ENCODE measurements around the gene NNT.
"Not testable (repeated sequence)": the region's sequence is repeated elsewhere in the genome, so short reads cannot be mapped to it uniquely, and the experiment has no call there.

NNT gene

DNA sequence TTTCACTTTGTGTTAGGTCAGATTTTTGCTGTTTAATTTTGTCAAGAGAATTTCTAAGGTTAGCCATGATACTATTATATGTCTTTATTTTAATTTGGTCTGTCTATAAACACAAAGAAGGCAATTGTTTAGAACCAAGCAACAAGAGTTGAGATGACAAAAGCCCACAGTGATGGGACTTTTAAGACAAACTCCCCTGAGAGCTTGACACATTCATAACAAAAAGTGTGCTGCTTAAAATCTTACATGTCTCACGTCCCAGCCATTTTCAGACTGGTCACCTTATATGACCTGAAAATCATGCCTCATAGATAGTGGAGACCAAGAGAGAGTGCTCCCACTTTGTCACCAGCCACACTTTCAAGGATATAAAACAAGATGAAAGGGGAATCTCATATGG lies 21.6 kb upstream of the NNT start:
- no peak for DNase-seq

DNA sequence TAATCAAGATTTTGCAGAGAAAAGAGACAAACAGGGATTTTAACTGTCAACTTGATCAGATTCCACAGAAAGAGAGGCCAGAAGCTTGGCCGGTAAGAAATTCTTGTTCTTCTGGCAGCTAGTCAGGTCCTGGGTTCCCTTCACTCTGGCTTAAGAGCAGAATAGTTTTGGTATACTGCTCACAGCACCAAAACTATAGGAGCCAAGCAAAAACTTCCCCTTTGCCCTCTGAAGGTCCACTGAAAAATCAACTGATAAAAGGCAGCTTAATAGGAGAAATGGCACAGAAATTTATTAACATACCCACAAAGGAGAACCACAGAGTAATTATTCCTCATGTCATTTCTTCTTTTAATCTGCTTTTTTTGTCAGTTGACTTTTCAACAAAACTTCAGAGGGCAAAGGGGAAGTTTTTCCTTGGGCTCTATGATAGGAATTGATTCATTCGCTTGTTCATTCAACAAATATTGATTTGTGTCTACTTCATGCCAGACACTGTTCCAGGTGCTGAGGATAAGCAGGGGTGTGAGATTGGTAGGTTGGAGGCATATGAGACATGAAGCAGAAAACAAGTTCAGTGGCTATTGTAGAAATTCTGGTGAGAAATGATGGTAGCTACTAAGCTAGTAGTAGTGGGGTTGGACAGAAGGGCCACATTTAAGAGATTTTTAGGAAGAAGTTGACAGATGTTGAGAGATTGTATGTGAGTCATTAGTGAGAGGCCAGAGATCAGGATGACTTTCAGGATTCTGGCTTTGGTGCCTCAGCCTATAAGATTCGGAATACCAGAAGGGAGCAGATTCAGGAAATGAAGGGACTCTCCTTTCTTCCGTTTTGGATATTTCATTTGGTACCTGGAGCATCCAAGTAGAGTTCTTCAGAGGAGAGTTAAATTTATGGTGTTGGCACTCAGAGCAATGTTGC lies 20.6 kb upstream of the NNT start:
- no peak for DNase-seq
- intact Hi-C loops (cut with DNase I): no loop called here

More for the DNA sequence above, 21.6 kb upstream of the NNT start:
- intact Hi-C loops (cut with DNase I): no loop called here

GRCh38 chr5:43583724-43584123 lies 19.3 kb upstream of the NNT start:
- intact Hi-C loops (cut with DNase I): no loop called here
- DNase-seq: no peak

DNA sequence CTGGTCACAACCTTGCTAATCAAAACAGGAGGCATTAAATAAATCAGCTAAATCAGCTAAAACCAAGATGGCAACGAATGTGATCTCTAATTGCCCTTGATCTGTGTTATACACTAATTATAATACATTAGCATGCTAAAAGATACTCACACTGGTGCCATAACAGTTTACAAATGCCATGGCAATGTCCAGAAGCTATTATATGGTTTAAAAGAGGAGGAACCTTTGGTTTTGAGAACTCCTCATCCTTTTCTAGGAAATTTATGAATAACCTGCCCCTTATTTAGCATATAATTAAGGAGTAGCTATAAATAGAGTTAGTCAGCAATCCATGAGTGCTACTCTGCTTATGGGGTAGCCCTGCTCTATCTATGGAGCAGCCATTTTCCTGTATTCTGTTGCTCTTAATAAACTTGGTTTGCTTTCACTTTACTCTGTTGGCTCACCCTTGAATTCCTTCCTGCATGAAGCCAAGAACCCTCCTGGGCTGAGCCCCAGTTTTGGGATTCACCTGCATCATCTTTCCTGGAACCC lies 18.7 kb upstream of the NNT start:
- intact Hi-C loops (cut with DNase I): no loop called here
- DNase-seq: no peak

DNA sequence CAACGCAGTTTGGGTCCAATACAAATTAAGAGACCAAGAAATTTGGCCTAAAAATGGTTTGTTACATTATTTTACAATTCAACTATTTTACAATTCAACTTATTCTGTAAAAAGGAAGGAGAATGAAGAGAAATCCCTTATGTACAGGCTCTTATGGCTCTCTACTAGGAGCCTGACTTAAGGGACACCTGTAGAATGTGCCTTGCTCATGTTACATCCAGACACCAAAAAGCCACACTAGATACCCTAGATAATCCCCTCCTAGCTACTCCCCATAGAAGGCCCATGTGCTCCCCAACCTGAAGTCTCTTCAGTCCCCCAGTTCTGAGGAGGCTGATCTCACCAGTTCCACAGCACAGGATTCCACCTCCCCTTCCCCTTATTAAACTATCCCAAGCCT lies 14.1 kb upstream of the NNT start:
- DNase-seq: no peak
- intact Hi-C loops (cut with DNase I): no loop called here

DNA sequence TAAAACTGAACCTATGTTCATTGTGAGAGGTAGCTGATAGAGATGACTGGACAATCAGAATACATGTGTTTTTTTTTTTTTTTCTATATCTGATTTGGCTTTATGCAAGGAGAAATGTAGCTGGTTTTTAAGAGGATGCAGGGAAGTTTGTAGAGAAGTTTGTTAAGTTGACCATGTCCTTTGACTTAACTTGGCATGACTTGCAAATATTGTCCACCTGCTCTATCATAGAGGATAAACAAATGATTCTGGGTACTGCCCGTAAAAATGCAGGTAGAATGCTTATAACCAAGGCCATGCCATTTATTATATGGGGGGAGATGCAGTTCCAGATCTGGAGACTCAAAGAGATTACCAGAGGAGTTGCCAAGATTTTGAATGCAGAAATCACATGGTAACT lies 13.7 kb upstream of the NNT start:
- no peak for DNase-seq
- intact Hi-C loops (cut with DNase I): no loop called here

- no peak for DNase-seq
Observed at GRCh38 chr5:43590700-43591099, 12.3 kb upstream of the NNT start.

DNA sequence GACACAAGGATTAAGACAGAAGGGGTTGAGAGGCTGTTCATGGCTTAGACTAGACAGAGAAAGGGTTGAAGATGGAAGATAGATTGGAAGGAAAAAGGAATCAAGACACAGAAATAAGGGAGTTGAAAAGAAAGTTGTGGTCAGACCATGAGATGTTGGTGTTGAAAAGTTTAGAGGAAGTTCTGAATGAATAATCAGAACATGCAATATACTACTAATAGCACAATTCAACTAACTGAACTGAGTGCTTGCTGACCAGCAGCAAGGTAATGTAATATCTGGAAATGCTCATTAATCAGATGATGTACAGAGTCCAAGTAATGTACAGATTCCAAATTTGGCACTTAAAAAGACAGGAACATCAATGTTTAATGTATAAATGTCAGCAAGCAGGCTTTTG lies 10.6 kb upstream of the NNT start:
- no peak for DNase-seq
- intact Hi-C loops (cut with DNase I): no loop called here

More at GRCh38 chr5:43590700-43591099, 12.3 kb upstream of the NNT start:
- intact Hi-C loops (cut with DNase I): no loop called here

- DNase-seq; intact Hi-C loops (cut with DNase I): not testable (repeated sequence)
Observed at GRCh38 chr5:43598927-43599326, 4.1 kb upstream of the NNT start.

DNA sequence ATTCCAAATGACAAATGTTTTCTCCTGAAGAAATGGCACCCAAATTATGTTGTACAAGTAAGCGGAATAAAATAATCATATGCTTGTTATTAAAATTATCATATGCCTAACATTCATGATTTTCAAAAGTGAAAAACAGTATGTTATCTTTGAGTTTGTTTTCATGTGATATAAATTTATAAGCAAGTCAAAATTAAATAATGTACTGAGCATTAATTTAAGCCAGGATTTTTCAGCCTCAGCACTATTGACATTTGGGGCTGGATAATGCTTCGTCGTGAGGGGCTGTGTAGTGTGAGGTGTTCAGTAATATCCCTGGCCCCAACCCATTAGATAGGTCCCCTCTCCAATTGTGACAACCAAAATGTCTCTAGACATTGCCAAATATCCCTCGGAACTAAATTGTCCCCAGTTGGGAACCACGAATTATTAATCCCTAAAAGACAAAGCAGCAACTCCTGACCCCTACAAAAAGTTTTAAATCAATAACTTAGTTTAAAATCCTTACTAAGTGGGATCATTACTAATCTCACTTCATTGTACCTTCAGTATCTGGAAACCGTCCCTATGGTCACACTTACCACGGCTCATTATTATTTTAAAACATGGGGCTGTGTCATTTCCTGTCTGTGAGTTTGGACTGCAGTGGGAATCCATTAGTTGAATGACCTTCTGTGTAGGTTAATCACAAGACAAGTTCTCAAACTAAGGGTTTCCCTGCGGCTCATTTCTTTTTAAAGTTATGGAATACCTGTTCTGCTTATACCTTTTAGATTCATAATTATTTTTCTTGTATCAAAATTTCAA lies 1.3 kb upstream of the NNT start:
- intact Hi-C loops (cut with DNase I): loop anchor here (5.0 kb wide), 1 partner anchor 44 kb away; the partner anchor contains the start of gene PAIP1
- DNase-seq: no peak

- peak; percentile 42 to 86 (median 71) for DNase-seq
- intact Hi-C loops (cut with DNase I): loop anchor here (5.0 kb wide), 1 partner anchor 46 kb away; the partner anchor contains the start of gene PAIP1
Observed at GRCh38 chr5:43603344-43604217, 601 bp downstream of the NNT start.

GRCh38 chr5:43604699-43605098 lies 1.7 kb downstream of the NNT start:
- intact Hi-C loops (cut with DNase I): loop anchor here (5.0 kb wide), 1 partner anchor 47 kb away; the partner anchor contains the start of gene PAIP1
- no peak for DNase-seq

- intact Hi-C loops (cut with DNase I): no loop called here
- DNase-seq: no peak
Observed at GRCh38 chr5:43606351-43606750, 3.4 kb downstream of the NNT start.

- no peak for DNase-seq
- intact Hi-C loops (cut with DNase I): no loop called here
Observed at GRCh38 chr5:43608406-43608805, 5.4 kb downstream of the NNT start.

GRCh38 chr5:43609752-43610151 lies 6.8 kb downstream of the NNT start:
- DNase-seq: no peak
- intact Hi-C loops (cut with DNase I): no loop called here

GRCh38 chr5:43613370-43613769 lies 10.4 kb downstream of the NNT start:
- intact Hi-C loops (cut with DNase I): no loop called here
- DNase-seq: no peak

DNA sequence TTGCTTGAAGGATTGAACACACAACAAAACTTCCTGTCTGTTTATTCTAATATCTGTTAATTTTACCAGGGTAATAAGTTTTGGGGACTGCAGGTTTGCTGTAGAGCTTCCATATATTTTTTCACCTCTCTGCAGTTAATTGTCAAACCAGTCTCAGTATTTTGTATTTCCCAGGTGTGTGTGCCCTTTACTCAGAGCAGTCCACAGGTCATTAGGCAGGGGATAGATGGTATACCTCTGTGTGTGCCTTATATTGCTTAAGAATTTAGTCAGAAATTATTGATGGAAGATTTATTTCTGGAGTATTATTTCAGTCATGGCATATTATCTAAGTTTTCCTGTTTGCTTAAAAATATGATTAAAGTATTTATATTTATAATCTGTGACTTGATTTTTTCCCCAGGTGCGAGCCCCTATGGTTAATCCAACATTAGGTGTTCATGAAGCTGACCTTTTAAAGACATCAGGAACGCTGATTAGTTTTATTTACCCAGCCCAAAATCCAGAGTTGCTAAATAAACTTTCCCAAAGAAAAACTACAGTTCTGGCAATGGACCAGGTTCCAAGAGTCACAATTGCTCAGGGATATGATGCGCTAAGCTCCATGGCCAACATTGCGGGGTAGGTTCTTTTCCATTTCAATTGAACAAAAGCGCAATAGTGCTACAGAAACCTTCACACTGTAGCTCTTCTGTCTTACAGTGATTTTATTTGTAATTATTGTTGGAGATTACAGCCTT lies 12.6 kb downstream of the NNT start:
- intact Hi-C loops (cut with DNase I): no loop called here
- no peak for DNase-seq

- intact Hi-C loops (cut with DNase I): no loop called here
- no peak for DNase-seq
Observed at GRCh38 chr5:43616535-43616934, 13.6 kb downstream of the NNT start.
